Measurements from ENCODE around the gene CC2D2A.

Gene CC2D2A

GRCh38 chr4:15444276-15444675, 25.4 kb upstream of the CC2D2A start:
- no peak for TF ChIP-seq CTCF (IDR thresholded peaks at IDR 0.05; ENCODE audit: low read depth, low read length)
- no peak for DNase-seq
- no peaks in the 10 kb centered on the region for H3K9me3 ChIP-seq
- no peak overlapping the region for H3K4me3 ChIP-seq (ENCODE audit: low read depth, low read length)
- H3K4me1 ChIP-seq: no peaks in the 10 kb centered on the region
- no peaks in the 10 kb centered on the region for H3K36me3 ChIP-seq
- no peaks in the 10 kb centered on the region for H3K27me3 ChIP-seq

- Histone ChIP-seq H3K4me1 (no peaks in the 10 kb centered on the region), H3K4me3 (ENCODE audit: low read depth, low read length) (no peak overlapping the region), H3K9me3 (no peaks in the 10 kb centered on the region), H3K36me3 (no peaks in the 10 kb centered on the region), H3K27me3 (no peaks in the 10 kb centered on the region)
- DNase-seq: no peak
- no peak for TF ChIP-seq CTCF (IDR thresholded peaks at IDR 0.05; ENCODE audit: low read depth, low read length)
Measured at GRCh38 chr4:15444879-15445547, 24.7 kb upstream of the CC2D2A start.

DNA sequence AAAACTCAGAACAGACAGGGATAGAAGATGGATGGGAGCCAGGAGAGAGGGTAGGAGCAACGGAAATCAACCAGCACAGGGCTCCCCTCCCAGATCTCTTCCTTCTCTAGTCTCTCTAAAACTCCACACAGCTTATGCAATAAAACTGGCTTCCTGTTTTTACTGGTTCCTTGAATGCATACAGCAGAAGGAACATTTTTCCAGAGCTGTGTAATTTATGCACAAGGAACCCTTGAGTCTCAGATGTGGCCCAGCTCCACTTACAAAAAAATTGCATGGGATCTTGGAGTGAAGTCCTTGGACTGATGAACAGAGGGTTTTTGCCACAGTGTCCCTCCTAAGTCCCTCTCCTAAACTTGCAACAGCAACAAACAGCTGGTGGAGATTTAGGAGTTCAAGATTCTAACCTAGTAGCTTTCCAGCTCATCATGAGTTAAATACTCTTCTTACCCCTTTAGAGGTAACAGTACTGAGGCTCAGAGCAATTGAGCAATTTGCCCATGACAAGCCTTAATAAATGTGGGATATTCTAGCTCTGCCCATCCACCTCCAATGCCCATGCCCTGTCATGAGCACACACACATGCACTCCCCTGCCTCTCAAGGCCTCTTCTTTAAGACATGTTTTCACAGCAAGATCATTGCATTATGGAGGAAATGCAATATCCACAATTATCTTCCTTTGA, 18.4 kb upstream of the CC2D2A start:
- TF ChIP-seq CTCF (IDR thresholded peaks at IDR 0.05; ENCODE audit: low read depth, low read length): no peak
- Histone ChIP-seq H3K27me3 (no peaks in the 10 kb centered on the region), H3K4me1 (no peaks in the 10 kb centered on the region), H3K36me3 (no peaks in the 10 kb centered on the region), H3K4me3 (ENCODE audit: low read depth, low read length) (no peak overlapping the region), H3K9me3 (no peaks in the 10 kb centered on the region)
- no peak for DNase-seq

GRCh38 chr4:15451866-15452765, 17.6 kb upstream of the CC2D2A start:
- no peak for DNase-seq
- Histone ChIP-seq H3K4me3 (ENCODE audit: low read depth, low read length) (no peak overlapping the region), H3K27me3 (no peaks in the 10 kb centered on the region), H3K9me3 (no peaks in the 10 kb centered on the region), H3K36me3 (no peaks in the 10 kb centered on the region), H3K4me1 (no peaks in the 10 kb centered on the region)
- TF ChIP-seq CTCF (IDR thresholded peaks at IDR 0.05; ENCODE audit: low read depth, low read length): no peak

DNA sequence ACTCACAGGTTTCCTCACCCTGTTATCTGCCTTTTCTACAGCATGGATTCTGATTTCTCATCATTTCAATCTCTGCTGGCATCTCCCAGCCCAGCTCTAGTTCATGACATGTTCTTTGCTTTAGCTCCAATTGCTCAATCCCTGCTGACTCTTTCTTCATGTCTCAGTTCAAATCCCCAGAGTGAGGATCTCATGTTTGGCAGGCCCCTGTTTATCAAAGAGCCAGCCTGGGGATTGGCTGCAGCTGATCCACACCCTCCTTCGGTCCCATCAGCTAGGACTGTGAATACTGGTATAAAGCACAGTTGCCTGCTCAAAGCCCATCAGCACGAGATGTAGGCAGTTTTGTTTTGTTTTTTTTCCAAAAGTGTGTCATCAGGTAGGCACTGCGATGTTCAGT, 14.4 kb upstream of the CC2D2A start:
- H3K36me3 ChIP-seq: no peaks in the 10 kb centered on the region
- no peak for DNase-seq
- no peaks in the 10 kb centered on the region for H3K27me3 ChIP-seq
- no peaks in the 10 kb centered on the region; the same call in 1 of the 2 replicates for H3K9me3 ChIP-seq
- no peak for TF ChIP-seq CTCF (IDR thresholded peaks at IDR 0.05; ENCODE audit: low read depth, low read length)
- H3K4me3 ChIP-seq (ENCODE audit: low read depth, low read length): no peak overlapping the region
- H3K4me1 ChIP-seq: peaks cover 3% of the 10 kb centered on the region

Data from BE2C (cell line).